Bronchial epithelial cell (primary cell): ENCODE results near the gene CACNG7. TPM values are rescaled to one million over a fixed set of nuclear protein-coding genes. Genes with fewer than 3 reads are reported as not detected.

ENCODE experiments used
- DNase-seq: peaks from one replicate; pipeline ENCODE4 v3.0.0-alpha.2; 2010; ENCODE audit warnings: low read depth
- FAIRE-seq: peaks from 2 replicates; lab custom pipeline; 2011; peaks lifted over from hg19 to GRCh38; lab: Jason Lieb, UNC
- H3K27me3 ChIP-seq: 2 replicates; pipeline ENCODE4 v1.5.1; 2011; ENCODE audit warnings: low read length; ENCODE audit not compliant: control insufficient read depth, insufficient read depth
- H3K36me3 ChIP-seq: 2 replicates; pipeline ENCODE4 v1.5.1; 2011; ENCODE audit warnings: low read length; ENCODE audit not compliant: control insufficient read depth, insufficient read depth
- H3K4me3 ChIP-seq: 2 replicates; pipeline ENCODE4 v1.5.1; 2011; ENCODE audit warnings: mild to moderate bottlenecking, low read depth, low read length, control low read depth
- total RNA-seq: library from RNA; depleted of rRNA; stranded (reverse); fragments of >200 nt; gene quantifications from 2 replicates; pipeline ENCODE4 v1.2.1, GENCODE V29; 2014
- TF ChIP-seq, protein P1 (sequence below): IDR thresholded peaks from 2 replicates; pipeline ENCODE4 v1.5.1; 2011; ENCODE audit warnings: mild to moderate bottlenecking, moderate library complexity, low read length, control low read depth, inconsistent platforms; ENCODE audit not compliant: insufficient read depth, severe bottlenecking

The CACNG7 gene
- total RNA-seq, 1 donor from 2014 or later = not detected

DNA sequence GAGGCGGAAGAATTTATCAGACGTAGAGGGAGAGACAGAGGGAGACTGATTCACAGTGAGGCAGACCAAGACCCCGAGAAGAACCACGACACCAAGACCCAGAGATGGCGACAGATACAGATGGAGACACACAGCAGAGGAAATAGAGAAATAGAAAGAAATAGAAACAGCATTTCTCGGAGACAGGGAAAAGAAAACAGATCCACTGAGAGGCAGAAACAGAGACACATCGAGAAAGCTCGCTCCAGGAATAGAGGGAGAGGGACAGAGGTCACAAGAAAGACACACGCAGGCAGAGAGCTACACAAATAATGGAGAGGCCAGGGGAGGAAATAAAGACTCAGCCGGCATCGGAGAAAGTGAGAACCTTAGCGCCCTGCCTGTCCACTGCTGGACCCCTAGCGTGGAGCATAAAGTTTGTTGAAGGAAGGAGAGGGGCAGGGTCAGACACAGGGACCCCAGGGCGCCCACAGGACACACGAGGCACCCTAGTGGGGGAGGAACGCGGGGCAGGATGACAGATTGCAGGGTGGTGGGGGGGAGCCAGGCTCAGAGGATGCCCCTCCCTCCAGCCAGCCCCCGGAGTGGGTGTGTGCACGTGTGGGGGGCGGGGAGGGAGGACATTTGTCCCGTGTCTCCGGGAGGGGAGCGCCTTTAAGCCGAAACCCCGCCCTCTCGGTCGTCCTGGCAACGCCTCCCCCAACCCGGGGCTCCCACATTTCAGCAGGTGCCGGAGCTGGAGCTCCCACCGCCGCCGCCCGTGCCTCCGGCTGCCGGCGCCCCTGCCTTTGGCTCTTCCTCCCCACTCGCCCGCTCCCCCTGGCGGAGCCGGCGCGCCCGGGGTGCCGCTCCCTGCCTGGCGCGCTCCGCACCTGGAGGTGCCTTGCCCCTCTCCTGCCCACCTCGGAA, 27.3 kb upstream of the CACNG7 start, which contains the start of gene PRKCG:
Gene PRKCG (plus strand): TSS at position 716 of the 909 bp plus-strand sequence. CDS start 298 bp downstream, outside the sequence.
- TF ChIP-seq, protein P1, sequence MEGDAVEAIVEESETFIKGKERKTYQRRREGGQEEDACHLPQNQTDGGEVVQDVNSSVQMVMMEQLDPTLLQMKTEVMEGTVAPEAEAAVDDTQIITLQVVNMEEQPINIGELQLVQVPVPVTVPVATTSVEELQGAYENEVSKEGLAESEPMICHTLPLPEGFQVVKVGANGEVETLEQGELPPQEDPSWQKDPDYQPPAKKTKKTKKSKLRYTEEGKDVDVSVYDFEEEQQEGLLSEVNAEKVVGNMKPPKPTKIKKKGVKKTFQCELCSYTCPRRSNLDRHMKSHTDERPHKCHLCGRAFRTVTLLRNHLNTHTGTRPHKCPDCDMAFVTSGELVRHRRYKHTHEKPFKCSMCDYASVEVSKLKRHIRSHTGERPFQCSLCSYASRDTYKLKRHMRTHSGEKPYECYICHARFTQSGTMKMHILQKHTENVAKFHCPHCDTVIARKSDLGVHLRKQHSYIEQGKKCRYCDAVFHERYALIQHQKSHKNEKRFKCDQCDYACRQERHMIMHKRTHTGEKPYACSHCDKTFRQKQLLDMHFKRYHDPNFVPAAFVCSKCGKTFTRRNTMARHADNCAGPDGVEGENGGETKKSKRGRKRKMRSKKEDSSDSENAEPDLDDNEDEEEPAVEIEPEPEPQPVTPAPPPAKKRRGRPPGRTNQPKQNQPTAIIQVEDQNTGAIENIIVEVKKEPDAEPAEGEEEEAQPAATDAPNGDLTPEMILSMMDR = peak; percentile 71
- Histone ChIP-seq H3K4me3 (peak within 1 kb of the TSS; percentile 1), H3K36me3 (no peaks in the 10 kb centered on the region), H3K27me3 (peaks cover 29% of the 10 kb centered on the region)
- DNase-seq (no peak), FAIRE-seq (no peak)

- Histone ChIP-seq H3K27me3 (peaks cover 29% of the 10 kb centered on the region), H3K36me3 (no peaks in the 10 kb centered on the region), H3K4me3 (no peak overlapping the region)
- no peak for DNase-seq
- no peak for FAIRE-seq
- TF ChIP-seq, protein P1 = no peak
Measured at GRCh38 chr19:53882391-53883050, 26.6 kb upstream of the CACNG7 start.

GRCh38 chr19:53883231-53883661, 25.8 kb upstream of the CACNG7 start:
- FAIRE-seq = no peak

GRCh38 chr19:53883741-53884140, 25.3 kb upstream of the CACNG7 start:
- H3K4me3 ChIP-seq = no peak overlapping the region
- DNase-seq (no peak), FAIRE-seq (no peak)
- no peaks in the 10 kb centered on the region for H3K36me3 ChIP-seq
- TF ChIP-seq, protein P1 = no peak
- peaks cover 29% of the 10 kb centered on the region for H3K27me3 ChIP-seq

More at GRCh38 chr19:53883231-53883661, 25.8 kb upstream of the CACNG7 start:
- H3K4me3 ChIP-seq = no peak overlapping the region
- H3K27me3 ChIP-seq = peaks cover 29% of the 10 kb centered on the region
- TF ChIP-seq, protein P1 = no peak
- DNase-seq = no peak
- no peaks in the 10 kb centered on the region for H3K36me3 ChIP-seq

DNA sequence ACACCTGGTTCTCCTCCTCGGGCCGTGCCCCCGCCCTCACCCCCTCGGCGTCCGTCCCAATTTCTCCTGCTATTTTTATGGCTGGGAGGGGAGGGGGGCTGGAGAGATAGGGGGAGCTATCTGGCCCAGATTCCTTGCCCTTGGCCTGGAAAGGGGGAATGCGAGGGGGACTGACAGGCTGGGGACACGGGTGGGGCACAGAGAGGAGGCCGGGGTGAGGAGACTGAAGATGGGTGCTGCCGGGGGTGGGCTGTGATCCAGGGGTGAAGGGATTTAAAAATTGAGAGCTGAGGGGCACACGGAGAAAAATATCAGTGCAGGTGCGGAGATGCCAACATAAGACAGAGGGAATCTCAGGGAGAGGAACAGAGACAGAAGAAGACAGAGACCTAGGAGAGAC, 24.8 kb upstream of the CACNG7 start:
- FAIRE-seq = no peak
- DNase-seq = no peak
- H3K27me3 ChIP-seq = peaks cover 29% of the 10 kb centered on the region

More for the DNA sequence above, 24.8 kb upstream of the CACNG7 start:
- Histone ChIP-seq H3K4me3 (no peak overlapping the region), H3K36me3 (no peaks in the 10 kb centered on the region)
- TF ChIP-seq, protein P1 = no peak
